ENCODE results near the gene ZCWPW1.
"Not testable (repeated sequence)": the region's sequence is repeated elsewhere in the genome, so short reads cannot be mapped to it uniquely, and the experiment has no call there.

The ZCWPW1 gene

GRCh38 chr7:100352230-100352781 lies 76.2 kb downstream of the ZCWPW1 start:
- not testable (repeated sequence) for DNase-seq (ENCODE audit: low spot score)

- no peak for DNase-seq (ENCODE audit: low spot score)
Measured at GRCh38 chr7:100351657-100352058, 76.8 kb downstream of the ZCWPW1 start.

All from kidney capillary endothelial cell (primary cell).